B cell (primary cell): ENCODE measurements around the gene GNG2. TPM values are rescaled to one million over a fixed set of nuclear protein-coding genes. Genes with fewer than 3 reads are reported as not detected.

ENCODE experiments used
- ATAC-seq: fragments of 200-7000 bp; cut with Tn5 transposase; one replicate; pipeline ENCODE4 v1.10.0; 2021; ENCODE audit warnings: low read depth, mild to moderate bottlenecking, moderate number of reproducible peaks, moderate library complexity
- CTCF ChIA-PET: fragments of 350-600 bp; sonication (Branson Sonifier 250); formaldehyde crosslinking; loops from one replicate; lab custom pipeline; 2021; ENCODE audit warnings: antibody characterized with exemption, inconsistent platforms; lab: Charles Lee
- POLR2A ChIA-PET: fragments of 350-600 bp; sonication (Branson Sonifier 250); formaldehyde crosslinking; loops from one replicate; lab custom pipeline; 2021; ENCODE audit warnings: antibody characterized with exemption; lab: Charles Lee
- DNase-seq: peaks from one replicate; pipeline ENCODE4 v3.0.0; 2013
- H2AFZ ChIP-seq: 2 replicates; pipeline ENCODE4 v1.6.1; 2012; ENCODE audit warnings: mild to moderate bottlenecking, low read depth, low read length; ENCODE audit not compliant: insufficient read depth, poor library complexity, severe bottlenecking
- H3K27ac ChIP-seq, 2 donors: 1 replicate in 1 of 2; 2 replicates in 1 of 2; pipeline ENCODE4 v1.5.1; 2012 to 2013; ENCODE audit warnings: low read length in 2 of 2, mild to moderate bottlenecking in 2 of 2, moderate library complexity in 1 of 2
- H3K27me3 ChIP-seq, 4 experiments: fragments of 200-600 bp in 1 of 4; sonication (generic) in 1 of 4; replicated peaks in 1 of 4; 1 replicate in 2 of 4; 2 replicates in 2 of 4; pipeline versions ENCODE4 v1.6.1 to v1.7.0; 2013 to 2016; ENCODE audit warnings: low read length in 3 of 4, mild to moderate bottlenecking in 2 of 4, mixed read lengths in 1 of 4, moderate library complexity in 1 of 4; ENCODE audit not compliant: insufficient read depth in 4 of 4, control insufficient read depth in 3 of 4; ENCODE audit errors: control extremely low read depth in 1 of 4
- H3K36me3 ChIP-seq, 2 experiments: replicated peaks in 1 of 2; 1 replicate in 1 of 2; 2 replicates in 1 of 2; pipeline versions ENCODE4 v1.6.1 to v1.7.1; 2013; ENCODE audit warnings: low read length in 1 of 2; ENCODE audit not compliant: insufficient read depth in 2 of 2, control insufficient read depth in 1 of 2; ENCODE audit errors: control extremely low read depth in 1 of 2, extremely low read depth in 1 of 2
- H3K4me1 ChIP-seq, 2 donors: fragments of 200-600 bp in 1 of 2; sonication (generic) in 1 of 2; 1 replicate in 1 of 2; 2 replicates in 1 of 2; pipeline versions ENCODE4 v1.5.1 to v1.6.1; 2013 to 2017; ENCODE audit warnings: low read length in 2 of 2; ENCODE audit not compliant: control insufficient read depth in 2 of 2, insufficient read depth in 2 of 2
- H3K4me2 ChIP-seq: replicated peaks from 2 replicates; pipeline ENCODE3; 2012; ENCODE audit warnings: mild to moderate bottlenecking, low read depth, low read length; ENCODE audit not compliant: poor library complexity, severe bottlenecking
- H3K4me3 ChIP-seq, 5 experiments: fragments of 200-600 bp in 1 of 5; sonication (generic) in 1 of 5; 1 replicate in 3 of 5; 2 replicates in 2 of 5; pipeline versions ENCODE4 v1.5.1 to v1.7.0; 2011 to 2016; ENCODE audit warnings: low read length in 4 of 5, mild to moderate bottlenecking in 4 of 5, low read depth in 2 of 5, control low read depth in 1 of 5, moderate library complexity in 1 of 5; ENCODE audit not compliant: insufficient read depth in 1 of 5; ENCODE audit errors: control extremely low read depth in 1 of 5, extremely low read depth in 1 of 5
- H3K79me2 ChIP-seq: fragments of 200-600 bp; sonication (generic); one replicate; pipeline ENCODE4 v1.6.0; 2016; ENCODE audit warnings: low read length; ENCODE audit not compliant: control insufficient read depth, insufficient read depth
- H3K9ac ChIP-seq: fragments of 200-600 bp; sonication (generic); 2 replicates; pipeline ENCODE4 v1.6.1; 2017; ENCODE audit warnings: mild to moderate bottlenecking, low read length, moderate library complexity
- H3K9me3 ChIP-seq, 3 donors: one replicate each; pipeline versions ENCODE4 v1.6.1 to v1.7.1; 2013; ENCODE audit warnings: low read length in 2 of 3; ENCODE audit not compliant: control insufficient read depth in 2 of 3, insufficient read depth in 1 of 3; ENCODE audit errors: control extremely low read depth in 1 of 3
- H4K20me1 ChIP-seq: 2 replicates; pipeline ENCODE4 v1.6.0; 2012; ENCODE audit warnings: mild to moderate bottlenecking, low read length; ENCODE audit not compliant: insufficient read depth, control insufficient read depth, poor library complexity, severe bottlenecking
- H3K27ac Mint-ChIP-seq: one replicate; pipeline ENCODE4 v1.8.0; 2021; ENCODE audit warnings: mixed read lengths
- H3K27me3 Mint-ChIP-seq: one replicate; pipeline ENCODE4 v1.8.0; 2021; ENCODE audit warnings: mixed read lengths
- H3K4me1 Mint-ChIP-seq: one replicate; pipeline ENCODE4 v1.8.0; 2021; ENCODE audit warnings: mixed read lengths
- H3K4me3 Mint-ChIP-seq: one replicate; pipeline ENCODE4 v1.8.0; 2021; ENCODE audit warnings: mixed read lengths
- H3K9me3 Mint-ChIP-seq: one replicate; pipeline ENCODE4 v1.8.0; 2022; ENCODE audit warnings: mixed read lengths; ENCODE audit not compliant: insufficient read depth
- EZH2 ChIP-seq: IDR thresholded peaks from 2 replicates; pipeline ENCODE4 v1.6.1; 2012; ENCODE audit warnings: borderline replicate concordance, low read depth, mild to moderate bottlenecking, moderate library complexity, low read length; ENCODE audit not compliant: insufficient read depth, poor library complexity, severe bottlenecking
- WGBS: methylation state at CpG from one replicate; pipeline ENCODE4 v1.1.5; 2013; ENCODE audit warnings: missing lambda C conversion rate; ENCODE audit not compliant: insufficient coverage; 5-methylcytosine and 5-hydroxymethylcytosine counted together
- intact Hi-C: fragments of 100-400 bp; cut with micrococcal nuclease; formaldehyde crosslinking; loops from one replicate; pipeline ENCODE4 v1.10.0; 2022
- polyA plus RNA-seq: library from polyadenylated mRNA; depleted of rRNA; stranded (reverse); fragments of >200 nt; gene quantifications from 2 replicates; pipeline ENCODE4 v1.2.3, GENCODE V29; 2012
- total RNA-seq, 2 donors: library from RNA; stranded (reverse); fragments of 120-200 nt in 1 of 2; gene quantifications; 1 replicate in 1 of 2; 2 replicates in 1 of 2; pipeline versions ENCODE4 v1.2.3 to v1.2.4, GENCODE V29; 2013 to 2022
- TF ChIP-seq, protein P1 (sequence below): fragments of 200-600 bp; IDR thresholded peaks from one replicate; pipeline ENCODE4 v1.8.0; 2022; ENCODE audit warnings: antibody characterized with exemption, mild to moderate bottlenecking

Gene GNG2
- total and polyA plus RNA-seq, 2 donors (not counting 1 experiment from before 2014, with no cell fraction given), result 21.9 to 57.6 TPM

DNA sequence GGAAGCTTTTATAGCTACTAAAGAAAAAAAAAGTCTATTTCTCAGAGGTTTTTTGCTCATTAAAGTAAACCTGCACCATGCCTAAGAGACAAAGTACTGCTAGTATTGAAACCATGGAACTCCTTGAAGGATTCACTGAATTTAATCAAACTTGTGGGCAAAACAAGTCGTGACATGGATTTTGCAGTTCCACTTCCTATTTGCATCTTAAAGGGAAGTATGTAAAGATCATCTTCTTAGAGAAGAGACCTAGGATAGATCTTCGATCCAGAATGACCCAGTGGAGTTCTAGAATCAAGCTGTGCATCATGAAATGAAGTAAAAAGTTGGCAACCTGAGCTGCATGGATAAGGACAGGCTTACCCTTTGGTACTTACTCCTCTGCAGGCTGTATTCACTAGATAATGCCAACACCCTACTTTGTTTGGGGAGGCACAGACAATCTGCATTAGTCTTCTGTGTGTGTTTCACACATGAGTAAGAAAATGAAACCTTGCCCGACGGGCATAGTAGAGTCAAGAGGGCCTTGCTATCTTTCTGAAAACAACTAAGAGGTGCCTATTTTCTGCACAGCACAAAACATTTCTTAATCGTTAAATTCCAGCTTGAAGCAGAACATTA, 1.9 kb downstream of the GNG2 start:
- Histone ChIP-seq H3K27ac (peak overlapping the region; percentile 80 to 84), H3K9ac (peak overlapping the region; percentile 83), H3K79me2 (peaks cover 61% of the 10 kb centered on the region), H3K36me3 (peaks cover 0 to 1% of the 10 kb centered on the region in 2 experiments), H3K4me2 (peak overlapping the region; percentile 77), H2AFZ (no peak overlapping the region), H4K20me1 (no peaks in the 10 kb centered on the region), H3K27me3 (no peaks in the 10 kb centered on the region), H3K9me3 (no peaks in the 10 kb centered on the region), H3K4me1 (peaks cover 53 to 63% of the 10 kb centered on the region in 2 donors), H3K4me3 (peak overlapping the region; percentile 77 to 95 (median 86))
- intact Hi-C loops, result loop anchor here (2.0 to 5.0 kb wide), 2 partner anchors 17 to 45 kb away; no protein-coding TSS in a partner anchor
- H3K4me3 Mint-ChIP-seq, result peak overlapping the region; percentile 92
- H3K9me3 Mint-ChIP-seq, result no peaks in the 10 kb centered on the region
- H3K27me3 Mint-ChIP-seq, result no peaks in the 10 kb centered on the region
- H3K4me1 Mint-ChIP-seq, result peaks cover 61% of the 10 kb centered on the region
- DNase-seq (peak; percentile 37), ATAC-seq (no peak)
- ChIA-PET CTCF (interaction anchor here (1.3 to 3.1 kb wide), 6 partner anchors 9 to 117 kb away, joined by 3 to 34 read pairs (median 13); no protein-coding TSS in a partner anchor), POLR2A (interaction anchor here (2.6 kb wide), 1 partner anchor 16 kb away, joined by 20 read pairs; no protein-coding TSS in a partner anchor)
- 0% methylated on average over 4 of the region's 5 CpGs for WGBS
- TF ChIP-seq, protein P1, sequence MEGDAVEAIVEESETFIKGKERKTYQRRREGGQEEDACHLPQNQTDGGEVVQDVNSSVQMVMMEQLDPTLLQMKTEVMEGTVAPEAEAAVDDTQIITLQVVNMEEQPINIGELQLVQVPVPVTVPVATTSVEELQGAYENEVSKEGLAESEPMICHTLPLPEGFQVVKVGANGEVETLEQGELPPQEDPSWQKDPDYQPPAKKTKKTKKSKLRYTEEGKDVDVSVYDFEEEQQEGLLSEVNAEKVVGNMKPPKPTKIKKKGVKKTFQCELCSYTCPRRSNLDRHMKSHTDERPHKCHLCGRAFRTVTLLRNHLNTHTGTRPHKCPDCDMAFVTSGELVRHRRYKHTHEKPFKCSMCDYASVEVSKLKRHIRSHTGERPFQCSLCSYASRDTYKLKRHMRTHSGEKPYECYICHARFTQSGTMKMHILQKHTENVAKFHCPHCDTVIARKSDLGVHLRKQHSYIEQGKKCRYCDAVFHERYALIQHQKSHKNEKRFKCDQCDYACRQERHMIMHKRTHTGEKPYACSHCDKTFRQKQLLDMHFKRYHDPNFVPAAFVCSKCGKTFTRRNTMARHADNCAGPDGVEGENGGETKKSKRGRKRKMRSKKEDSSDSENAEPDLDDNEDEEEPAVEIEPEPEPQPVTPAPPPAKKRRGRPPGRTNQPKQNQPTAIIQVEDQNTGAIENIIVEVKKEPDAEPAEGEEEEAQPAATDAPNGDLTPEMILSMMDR, result no peak
- no peak for TF ChIP-seq EZH2
- H3K27ac Mint-ChIP-seq, result peak overlapping the region; percentile 87

DNA sequence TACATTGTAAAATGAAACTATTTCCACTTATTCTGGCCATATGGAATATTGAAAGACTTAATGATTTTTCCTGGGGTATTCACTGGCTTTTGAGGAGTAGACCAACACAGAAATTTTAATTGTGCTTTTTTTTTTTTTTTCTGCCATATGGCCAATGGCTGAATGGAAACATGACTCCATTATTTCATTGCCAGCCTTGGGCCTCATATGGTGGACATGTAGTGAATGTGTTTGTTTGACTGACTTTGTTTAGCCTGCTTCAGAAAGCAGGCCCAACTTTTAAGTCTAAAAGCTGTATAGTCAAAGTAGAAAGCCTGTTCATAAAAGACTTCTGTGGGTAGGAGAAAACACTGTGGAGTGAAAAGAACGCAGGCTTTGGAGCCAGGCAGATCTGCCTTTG, 2.4 kb downstream of the GNG2 start:
- TF ChIP-seq, protein P1, result no peak
- TF ChIP-seq EZH2, result no peak
- H3K27me3 Mint-ChIP-seq, result no peaks in the 10 kb centered on the region
- POLR2A ChIA-PET, result no interaction called here

More for the DNA sequence above, 2.4 kb downstream of the GNG2 start:
- H3K27me3 ChIP-seq, result no peaks in the 10 kb centered on the region
- H3K4me1 ChIP-seq, result peaks cover 59 to 69% of the 10 kb centered on the region in 2 donors
- H4K20me1 ChIP-seq, result no peaks in the 10 kb centered on the region
- H3K36me3 ChIP-seq, result peaks cover 0 to 1% of the 10 kb centered on the region in 2 experiments
- no peaks in the 10 kb centered on the region for H3K9me3 ChIP-seq
- H3K4me2 ChIP-seq, result peak overlapping the region; percentile 77
- CTCF ChIA-PET, result interaction anchor here (3.0 to 3.1 kb wide), 2 partner anchors 17 to 116 kb away, joined by 21 to 34 read pairs; no protein-coding TSS in a partner anchor
- H3K4me3 Mint-ChIP-seq, result peak overlapping the region; percentile 92
- peak overlapping the region; percentile 77 to 95 (median 86) for H3K4me3 ChIP-seq
- H3K27ac Mint-ChIP-seq, result peak overlapping the region; percentile 87
- peaks cover 59% of the 10 kb centered on the region for H3K4me1 Mint-ChIP-seq
- DNase-seq (no peak), ATAC-seq (no peak)
- H3K79me2 ChIP-seq, result peaks cover 67% of the 10 kb centered on the region
- H3K27ac ChIP-seq, result peak overlapping the region; percentile 80 to 84
- no peak overlapping the region for H2AFZ ChIP-seq
- intact Hi-C loops, result loop anchor here (2.0 to 5.0 kb wide), 2 partner anchors 16 to 44 kb away; no protein-coding TSS in a partner anchor
- H3K9me3 Mint-ChIP-seq, result no peaks in the 10 kb centered on the region
- H3K9ac ChIP-seq, result peak overlapping the region; percentile 83
- WGBS, result no CpG with 5 or more reads among the region's 1 CpG
